HEK293T (cell line): ENCODE data around the gene NRDE2.

Experiments
- ARNT ChIP-seq: fragments of 450-650 bp; IDR thresholded peaks from 2 replicates; pipeline ENCODE4 v1.6.1; 2017; ENCODE audit warnings: mild to moderate bottlenecking
- BHLHE40 ChIP-seq: fragments of 450-650 bp; IDR thresholded peaks from 2 replicates; pipeline ENCODE4 v1.6.1; 2016; ENCODE audit warnings: mild to moderate bottlenecking, moderate library complexity, borderline replicate concordance
- CTBP1 ChIP-seq: fragments of 450-650 bp; IDR thresholded peaks from 2 replicates; pipeline ENCODE4 v1.6.1; 2016; ENCODE audit warnings: borderline replicate concordance
- ELF4 ChIP-seq: fragments of 450-650 bp; IDR thresholded peaks from 2 replicates; pipeline ENCODE4 v1.6.1; 2017; ENCODE audit warnings: antibody characterized with exemption
- FOXA1 ChIP-seq: fragments of 450-650 bp; IDR thresholded peaks from 2 replicates; pipeline ENCODE4 v1.6.1; 2016; ENCODE audit warnings: mild to moderate bottlenecking
- FOXK2 ChIP-seq: fragments of 450-650 bp; IDR thresholded peaks from 2 replicates; pipeline ENCODE4 v1.6.1; 2016; ENCODE audit warnings: mild to moderate bottlenecking
- FOXM1 ChIP-seq: fragments of 450-650 bp; IDR thresholded peaks from 2 replicates; pipeline ENCODE4 v1.6.1; 2017; ENCODE audit warnings: mild to moderate bottlenecking, borderline replicate concordance
- HDGF ChIP-seq: fragments of 450-650 bp; IDR thresholded peaks from 2 replicates; pipeline ENCODE4 v1.6.1; 2017; ENCODE audit warnings: antibody characterized with exemption, borderline replicate concordance
- SP1 ChIP-seq: fragments of 450-650 bp; IDR thresholded peaks from 2 replicates; pipeline ENCODE4 v1.6.1; 2017
- SUZ12 ChIP-seq: fragments of 450-650 bp; IDR thresholded peaks from 2 replicates; pipeline ENCODE4 v1.6.1; 2016; ENCODE audit warnings: mild to moderate bottlenecking
- TARDBP ChIP-seq: fragments of 450-650 bp; IDR thresholded peaks from 2 replicates; pipeline ENCODE4 v1.6.1; 2016
- ZNF384 ChIP-seq: fragments of 450-650 bp; IDR thresholded peaks from 2 replicates; pipeline ENCODE4 v1.6.1; 2016
- TF ChIP-seq, protein P1 (sequence below): fragments of 450-650 bp; IDR thresholded peaks from 2 replicates; pipeline ENCODE4 v1.6.1; 2016

- TF ChIP-seq BHLHE40 (no peak), SUZ12 (no peak), SP1 (no peak), HDGF (no peak), FOXA1 (no peak), ARNT (no peak), TARDBP (no peak), FOXM1 (no peak), ELF4 (no peak), CTBP1 (no peak), ZNF384 (no peak), FOXK2 (no peak)
- TF ChIP-seq, protein P1, sequence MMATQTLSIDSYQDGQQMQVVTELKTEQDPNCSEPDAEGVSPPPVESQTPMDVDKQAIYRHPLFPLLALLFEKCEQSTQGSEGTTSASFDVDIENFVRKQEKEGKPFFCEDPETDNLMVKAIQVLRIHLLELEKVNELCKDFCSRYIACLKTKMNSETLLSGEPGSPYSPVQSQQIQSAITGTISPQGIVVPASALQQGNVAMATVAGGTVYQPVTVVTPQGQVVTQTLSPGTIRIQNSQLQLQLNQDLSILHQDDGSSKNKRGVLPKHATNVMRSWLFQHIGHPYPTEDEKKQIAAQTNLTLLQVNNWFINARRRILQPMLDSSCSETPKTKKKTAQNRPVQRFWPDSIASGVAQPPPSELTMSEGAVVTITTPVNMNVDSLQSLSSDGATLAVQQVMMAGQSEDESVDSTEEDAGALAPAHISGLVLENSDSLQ: no peak
These were observed 103.3 kb downstream of the NRDE2 start for GRCh38 chr14:90228478-90228877.
